HCT116 (cell line): Measurements from ENCODE around the gene CMTM2. TPM values are rescaled to one million over a fixed set of nuclear protein-coding genes. Genes with fewer than 3 reads are reported as not detected.

Experiments used
- ATAC-seq: fragments of 200-7000 bp; cut with Tn5 transposase; 2 replicates; pipeline ENCODE4 v1.9.1; 2020; ENCODE audit warnings: mild to moderate bottlenecking, moderate library complexity
- BruUV-seq: library from RNA; stranded (reverse); fragments of 400-500 nt; replicated peaks from 2 replicates; lab custom pipeline; 2021; lab: Mats Ljungman, UMichigan
- CTCF ChIA-PET: fragments of 300-600 bp; sonication (Branson Sonifier 250); formaldehyde crosslinking; loops from one replicate; lab custom pipeline; 2021; ENCODE audit warnings: antibody characterized with exemption; lab: Charles Lee
- POLR2A ChIA-PET: fragments of 300-600, 350-600 bp; sonication (Branson Sonifier 250); formaldehyde crosslinking; loops from one replicate; lab custom pipeline; 2021; ENCODE audit warnings: antibody characterized with exemption; lab: Charles Lee
- RAD21 ChIA-PET, 2 experiments: fragments of 300-600 bp; sonication (Branson Sonifier 250); formaldehyde crosslinking; loops; one replicate each; lab custom pipeline; 2023; ENCODE audit warnings: low total read pairs in 2 of 2; ENCODE audit not compliant: uncharacterized antibody in 2 of 2, unreplicated experiment in 2 of 2, low non-redundant PET in 1 of 2; lab: Charles Lee
- DNase-seq: peaks from one replicate; pipeline ENCODE4 v3.0.0-alpha.2; 2010; ENCODE audit warnings: low read depth, low spot score
- H2AFZ ChIP-seq: fragments of 200-600 bp; shearing (Covaris generic), sonication (generic); 2 replicates; pipeline ENCODE4 v1.6.1; 2017; ENCODE audit warnings: low read depth, mixed run types, mixed read lengths, antibody characterized with exemption, low read length; ENCODE audit not compliant: poor library complexity, severe bottlenecking
- H3K27ac ChIP-seq: 2 replicates; pipeline ENCODE4 v1.5.1; 2012; ENCODE audit warnings: low read depth, low read length
- H3K27me3 ChIP-seq: fragments of 200-600 bp; sonication (generic); 2 replicates; pipeline ENCODE4 v1.6.1; 2016; ENCODE audit warnings: mixed run types, low read length, mixed read lengths; ENCODE audit not compliant: insufficient read depth
- H3K36me3 ChIP-seq, 2 experiments: fragments of 200-500 bp in 1 of 2; fragments of 200-600 bp in 1 of 2; sonication (Bioruptor generic) in 1 of 2; sonication (generic) in 1 of 2; 2 replicates each; pipeline versions ENCODE4 v1.5.1 to v1.6.1; 2014 to 2016; ENCODE audit warnings: low read length in 2 of 2, inconsistent platforms in 1 of 2, mixed read lengths in 1 of 2, mixed run types in 1 of 2; ENCODE audit not compliant: insufficient read depth in 2 of 2, control insufficient read depth in 1 of 2
- H3K4me1 ChIP-seq, 2 experiments: fragments of 200-600 bp in 1 of 2; sonication (generic) in 1 of 2; 2 replicates each; pipeline versions ENCODE4 v1.5.1 to v1.6.1; 2012 to 2017; ENCODE audit warnings: low read length in 2 of 2, inconsistent platforms in 1 of 2, mild to moderate bottlenecking in 1 of 2, mixed read lengths in 1 of 2, mixed run types in 1 of 2, moderate library complexity in 1 of 2; ENCODE audit not compliant: insufficient read depth in 2 of 2, control insufficient read depth in 1 of 2
- H3K4me2 ChIP-seq: fragments of 200-600 bp; sonication (generic); 2 replicates; pipeline ENCODE4 v1.6.1; 2017; ENCODE audit warnings: mixed run types, low read length, mixed read lengths
- H3K4me3 ChIP-seq, 2 experiments: fragments of 200-600 bp in 1 of 2; sonication (generic) in 1 of 2; replicated peaks in 1 of 2; 2 replicates each; pipeline ENCODE4 v1.5.1; 2011 to 2016; ENCODE audit warnings: low read length in 2 of 2, control low read depth in 1 of 2, low read depth in 1 of 2, mild to moderate bottlenecking in 1 of 2, mixed read lengths in 1 of 2, mixed run types in 1 of 2
- H3K79me2 ChIP-seq: fragments of 200-600 bp; sonication (generic); 2 replicates; pipeline ENCODE4 v1.6.1; 2017; ENCODE audit warnings: mild to moderate bottlenecking, mixed run types, low read length, moderate library complexity, mixed read lengths; ENCODE audit not compliant: insufficient read depth
- H3K9ac ChIP-seq: fragments of 200-600 bp; sonication (generic); 2 replicates; pipeline ENCODE4 v1.6.1; 2016; ENCODE audit warnings: low read length, mixed read lengths
- H3K9me2 ChIP-seq: fragments of 200-600 bp; sonication (generic), shearing (Covaris generic); 2 replicates; pipeline ENCODE4 v1.6.1; 2017; ENCODE audit warnings: mixed run types, mild to moderate bottlenecking, moderate library complexity; ENCODE audit not compliant: insufficient read depth
- H3K9me3 ChIP-seq, 2 experiments: fragments of 200-500 bp in 1 of 2; fragments of 200-600 bp in 1 of 2; sonication (Bioruptor generic) in 1 of 2; sonication (generic) in 1 of 2; 2 replicates each; pipeline ENCODE4 v1.6.1; 2014 to 2017; ENCODE audit warnings: low read length in 2 of 2, mixed read lengths in 2 of 2, inconsistent platforms in 1 of 2, low read depth in 1 of 2, mild to moderate bottlenecking in 1 of 2, mixed run types in 1 of 2, moderate library complexity in 1 of 2; ENCODE audit not compliant: control insufficient read depth in 1 of 2, insufficient read depth in 1 of 2
- H4K20me1 ChIP-seq: fragments of 200-600 bp; sonication (generic), shearing (Covaris generic); 2 replicates; pipeline ENCODE4 v1.6.1; 2017; ENCODE audit warnings: mixed run types, mild to moderate bottlenecking, moderate library complexity; ENCODE audit not compliant: insufficient read depth
- CBX3 ChIP-seq: IDR thresholded peaks from 2 replicates; pipeline ENCODE4 v1.6.1; 2012; ENCODE audit warnings: low read depth
- ELF1 ChIP-seq: IDR thresholded peaks from 2 replicates; pipeline ENCODE4 v1.6.1; 2012; ENCODE audit warnings: low read depth, borderline replicate concordance
- EZH2 ChIP-seq: fragments of 200-600 bp; sonication (generic); IDR thresholded peaks from 2 replicates; pipeline ENCODE4 v1.6.1; 2017; ENCODE audit warnings: antibody characterized with exemption, mixed run types
- EZH2phosphoT487 ChIP-seq: fragments of 200-600 bp; IDR thresholded peaks from 2 replicates; pipeline ENCODE4 v1.6.1; 2018; ENCODE audit warnings: antibody characterized with exemption, borderline replicate concordance
- JUND ChIP-seq: IDR thresholded peaks from 2 replicates; pipeline ENCODE4 v1.6.1; 2012
- POLR2A ChIP-seq: IDR thresholded peaks from 2 replicates; pipeline ENCODE4 v1.7.0; 2011; ENCODE audit warnings: borderline replicate concordance; ENCODE audit not compliant: insufficient read depth, insufficient read length; ENCODE audit errors: extremely low read depth
- POLR2AphosphoS5 ChIP-seq: IDR thresholded peaks from 2 replicates; pipeline ENCODE4 v1.6.1; 2011; ENCODE audit warnings: mild to moderate bottlenecking, low read depth, low read length, moderate library complexity
- SIN3A ChIP-seq: IDR thresholded peaks from 2 replicates; pipeline ENCODE4 v1.6.1; 2012; ENCODE audit warnings: low read depth
- SP1 ChIP-seq: IDR thresholded peaks from 2 replicates; pipeline ENCODE4 v1.6.1; 2012; ENCODE audit warnings: low read depth
- SRF ChIP-seq: IDR thresholded peaks from 2 replicates; pipeline ENCODE4 v1.6.1; 2012; ENCODE audit warnings: low read depth
- TCF7L2 ChIP-seq: IDR thresholded peaks from 2 replicates; pipeline ENCODE4 v1.7.0; 2011; ENCODE audit warnings: borderline replicate concordance, inconsistent platforms; ENCODE audit not compliant: insufficient read depth, insufficient read length; ENCODE audit errors: extremely low read depth
- YY1 ChIP-seq: IDR thresholded peaks from 2 replicates; pipeline ENCODE4 v1.6.1; 2011; ENCODE audit warnings: low read length, low read depth, moderate library complexity, mild to moderate bottlenecking; ENCODE audit not compliant: insufficient replicate concordance; ENCODE audit errors: extremely low read depth
- ZFX ChIP-seq: fragments of 450-650 bp; IDR thresholded peaks from 2 replicates; pipeline ENCODE4 v1.6.1; 2017
- ZNF274 ChIP-seq: fragments of 200-500 bp; sonication (Bioruptor generic); IDR thresholded peaks from 2 replicates; pipeline ENCODE4 v1.6.1; 2014; ENCODE audit warnings: mild to moderate bottlenecking, low read depth, low read length, inconsistent platforms
- intact Hi-C: fragments of 100-400 bp; cut with micrococcal nuclease; formaldehyde crosslinking; loops from 2 replicates; pipeline ENCODE4 v1.10.0; 2022
- total RNA-seq: library from RNA; stranded (reverse); gene quantifications from one replicate; pipeline ENCODE4 v1.2.1, GENCODE V29; 2021; ENCODE audit not compliant: unreplicated experiment
- TF ChIP-seq, protein P1 (sequence below): IDR thresholded peaks from 2 replicates; pipeline ENCODE4 v1.6.1; 2012; ENCODE audit warnings: low read depth
- TF ChIP-seq, protein P2 (sequence below): IDR thresholded peaks from 2 replicates; pipeline ENCODE4 v1.6.1; 2012
- TF ChIP-seq, protein P3 (sequence below), 3 experiments: fragments of 200-600 bp in 1 of 3; sonication (generic) in 1 of 3; IDR thresholded peaks in 2 of 3; conservative IDR thresholded peaks in 1 of 3; 2 replicates each; pipeline ENCODE4 v1.5.1; 2012 to 2017; ENCODE audit warnings: low read depth in 2 of 3, low read length in 2 of 3, antibody characterized with exemption in 1 of 3, borderline replicate concordance in 1 of 3, control low read depth in 1 of 3, mild to moderate bottlenecking in 1 of 3, mixed read lengths in 1 of 3, mixed run types in 1 of 3, moderate library complexity in 1 of 3; ENCODE audit not compliant: insufficient read depth in 1 of 3

The CMTM2 gene
- total RNA-seq, 1 experiment from 2014 or later: 0.42 TPM

DNA sequence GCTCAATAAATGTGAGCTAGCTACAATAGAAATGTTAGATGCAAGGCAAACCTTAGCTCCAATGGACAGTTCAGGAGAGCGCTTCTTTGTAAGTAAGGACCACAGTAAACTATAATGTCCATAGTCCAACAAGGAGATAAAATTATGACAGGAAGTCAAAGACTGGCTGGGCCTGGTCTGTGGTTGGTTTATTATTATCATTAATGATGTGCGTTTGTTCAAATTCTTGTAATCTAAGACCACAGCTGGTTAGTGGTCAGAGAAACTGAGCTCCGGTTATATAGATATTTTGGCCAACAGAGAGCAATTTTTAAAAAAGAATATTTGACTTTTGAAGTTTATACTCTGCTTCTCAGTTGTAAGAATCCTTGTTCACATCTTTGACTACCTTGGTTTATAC is 4.7 kb upstream of the CMTM2 start (continued):
- no peak for TF ChIP-seq POLR2A

DNA sequence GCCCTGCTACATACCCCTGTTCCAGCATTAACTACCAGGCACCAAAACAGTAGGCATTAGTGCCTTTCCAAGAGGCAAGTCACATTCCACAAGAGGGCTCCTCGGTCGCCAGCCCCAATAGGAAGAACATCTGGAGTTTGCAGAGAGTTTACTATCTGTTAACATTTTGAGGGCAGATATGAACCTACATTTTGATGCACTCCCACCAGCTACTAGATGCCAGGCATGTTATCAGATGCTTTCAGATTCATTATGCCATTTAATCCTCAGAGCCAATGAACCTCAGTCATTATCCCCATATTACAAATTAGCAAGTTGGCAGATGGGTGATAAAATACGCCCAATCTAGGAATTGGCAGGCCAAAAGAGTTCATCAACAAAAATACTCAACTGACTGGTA is 4.2 kb upstream of the CMTM2 start:
- Histone ChIP-seq H3K27me3 (no peaks in the 10 kb centered on the region), H3K27ac (no peak overlapping the region)
- no peak for DNase-seq

More for the DNA sequence above, 4.2 kb upstream of the CMTM2 start:
- Histone ChIP-seq H2AFZ (no peak overlapping the region), H3K4me1 (peaks cover 2 to 6% of the 10 kb centered on the region in 2 experiments), H3K4me3 (no peak overlapping the region), H3K9me3 (no peaks in the 10 kb centered on the region), H3K9ac (no peak overlapping the region), H4K20me1 (no peaks in the 10 kb centered on the region), H3K79me2 (no peaks in the 10 kb centered on the region), H3K36me3 (no peaks in the 10 kb centered on the region), H3K9me2 (no peaks in the 10 kb centered on the region), H3K4me2 (no peak overlapping the region)
- intact Hi-C loops: no loop called here
- no peak for ATAC-seq
- POLR2A ChIA-PET: no interaction called here
- CTCF ChIA-PET: interaction anchor here (1.2 kb wide), 1 partner anchor 34 kb away, joined by 4 read pairs; no protein-coding TSS in a partner anchor
- RAD21 ChIA-PET: no interaction called here
- no TSS peak for BruUV-seq
- no peak for TF ChIP-seq SIN3A
- no peak for TF ChIP-seq SP1
- TF ChIP-seq CBX3: no peak
- no peak for TF ChIP-seq SRF
- no peak for TF ChIP-seq EZH2
- TF ChIP-seq JUND: no peak
- no peak for TF ChIP-seq YY1
- TF ChIP-seq, protein P1, sequence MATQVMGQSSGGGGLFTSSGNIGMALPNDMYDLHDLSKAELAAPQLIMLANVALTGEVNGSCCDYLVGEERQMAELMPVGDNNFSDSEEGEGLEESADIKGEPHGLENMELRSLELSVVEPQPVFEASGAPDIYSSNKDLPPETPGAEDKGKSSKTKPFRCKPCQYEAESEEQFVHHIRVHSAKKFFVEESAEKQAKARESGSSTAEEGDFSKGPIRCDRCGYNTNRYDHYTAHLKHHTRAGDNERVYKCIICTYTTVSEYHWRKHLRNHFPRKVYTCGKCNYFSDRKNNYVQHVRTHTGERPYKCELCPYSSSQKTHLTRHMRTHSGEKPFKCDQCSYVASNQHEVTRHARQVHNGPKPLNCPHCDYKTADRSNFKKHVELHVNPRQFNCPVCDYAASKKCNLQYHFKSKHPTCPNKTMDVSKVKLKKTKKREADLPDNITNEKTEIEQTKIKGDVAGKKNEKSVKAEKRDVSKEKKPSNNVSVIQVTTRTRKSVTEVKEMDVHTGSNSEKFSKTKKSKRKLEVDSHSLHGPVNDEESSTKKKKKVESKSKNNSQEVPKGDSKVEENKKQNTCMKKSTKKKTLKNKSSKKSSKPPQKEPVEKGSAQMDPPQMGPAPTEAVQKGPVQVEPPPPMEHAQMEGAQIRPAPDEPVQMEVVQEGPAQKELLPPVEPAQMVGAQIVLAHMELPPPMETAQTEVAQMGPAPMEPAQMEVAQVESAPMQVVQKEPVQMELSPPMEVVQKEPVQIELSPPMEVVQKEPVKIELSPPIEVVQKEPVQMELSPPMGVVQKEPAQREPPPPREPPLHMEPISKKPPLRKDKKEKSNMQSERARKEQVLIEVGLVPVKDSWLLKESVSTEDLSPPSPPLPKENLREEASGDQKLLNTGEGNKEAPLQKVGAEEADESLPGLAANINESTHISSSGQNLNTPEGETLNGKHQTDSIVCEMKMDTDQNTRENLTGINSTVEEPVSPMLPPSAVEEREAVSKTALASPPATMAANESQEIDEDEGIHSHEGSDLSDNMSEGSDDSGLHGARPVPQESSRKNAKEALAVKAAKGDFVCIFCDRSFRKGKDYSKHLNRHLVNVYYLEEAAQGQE: no peak
- no peak for TF ChIP-seq ZFX
- no peak for TF ChIP-seq ZNF274
- TF ChIP-seq, protein P2, sequence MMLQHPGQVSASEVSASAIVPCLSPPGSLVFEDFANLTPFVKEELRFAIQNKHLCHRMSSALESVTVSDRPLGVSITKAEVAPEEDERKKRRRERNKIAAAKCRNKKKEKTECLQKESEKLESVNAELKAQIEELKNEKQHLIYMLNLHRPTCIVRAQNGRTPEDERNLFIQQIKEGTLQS: no peak
- TF ChIP-seq POLR2AphosphoS5: no peak
- TF ChIP-seq TCF7L2: no peak
- TF ChIP-seq, protein P3, sequence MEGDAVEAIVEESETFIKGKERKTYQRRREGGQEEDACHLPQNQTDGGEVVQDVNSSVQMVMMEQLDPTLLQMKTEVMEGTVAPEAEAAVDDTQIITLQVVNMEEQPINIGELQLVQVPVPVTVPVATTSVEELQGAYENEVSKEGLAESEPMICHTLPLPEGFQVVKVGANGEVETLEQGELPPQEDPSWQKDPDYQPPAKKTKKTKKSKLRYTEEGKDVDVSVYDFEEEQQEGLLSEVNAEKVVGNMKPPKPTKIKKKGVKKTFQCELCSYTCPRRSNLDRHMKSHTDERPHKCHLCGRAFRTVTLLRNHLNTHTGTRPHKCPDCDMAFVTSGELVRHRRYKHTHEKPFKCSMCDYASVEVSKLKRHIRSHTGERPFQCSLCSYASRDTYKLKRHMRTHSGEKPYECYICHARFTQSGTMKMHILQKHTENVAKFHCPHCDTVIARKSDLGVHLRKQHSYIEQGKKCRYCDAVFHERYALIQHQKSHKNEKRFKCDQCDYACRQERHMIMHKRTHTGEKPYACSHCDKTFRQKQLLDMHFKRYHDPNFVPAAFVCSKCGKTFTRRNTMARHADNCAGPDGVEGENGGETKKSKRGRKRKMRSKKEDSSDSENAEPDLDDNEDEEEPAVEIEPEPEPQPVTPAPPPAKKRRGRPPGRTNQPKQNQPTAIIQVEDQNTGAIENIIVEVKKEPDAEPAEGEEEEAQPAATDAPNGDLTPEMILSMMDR (IDR thresholded peaks at IDR 0.05 in 2 of 3, conservative IDR thresholded peaks at IDR 0.05 in 1 of 3; ENCODE audit: borderline replicate concordance in 1 of 3, insufficient read depth in 1 of 3, low read depth in 2 of 3, low read length in 2 of 3): no peak
- no peak for TF ChIP-seq EZH2phosphoT487
- no peak for TF ChIP-seq ELF1
- no peak for TF ChIP-seq POLR2A
